GM12878 (cell line): ENCODE measurements around the gene ADGRE2. TPM values are rescaled to one million over a fixed set of nuclear protein-coding genes. Genes with fewer than 3 reads are reported as not detected.

Experiments used
- ATAC-seq: fragments of 200-7000 bp; cut with Tn5 transposase; 3 replicates; pipeline ENCODE4 v1.9.1; 2020; ENCODE audit warnings: mild to moderate bottlenecking, moderate library complexity
- BruUV-seq: library from RNA; stranded (reverse); fragments of 400-500 nt; replicated peaks from 2 replicates; lab custom pipeline; 2021; lab: Mats Ljungman, UMichigan
- CTCF ChIA-PET: fragments of 300-600 bp; sonication (Branson Sonifier 250); formaldehyde crosslinking; extraction: SDS; loops from one replicate; lab custom pipeline; 2021; ENCODE audit warnings: inconsistent platforms; lab: Yijun Ruan, JAX
- POLR2A ChIA-PET: fragments of 350-600 bp; formaldehyde crosslinking; extraction: SDS; loops from one replicate; lab custom pipeline; 2021; ENCODE audit warnings: inconsistent platforms; lab: Charles Lee
- RAD21 ChIA-PET: fragments of 300-600 bp; sonication (Branson Sonifier 250); formaldehyde crosslinking; loops from one replicate; lab custom pipeline; 2023; ENCODE audit warnings: antibody characterized with exemption; ENCODE audit not compliant: unreplicated experiment; lab: Charles Lee
- SMC1A ChIA-PET: fragments of 300-600 bp; sonication (Branson Sonifier 250); formaldehyde crosslinking; loops from one replicate; lab custom pipeline; 2023; ENCODE audit not compliant: unreplicated experiment, uncharacterized antibody; lab: Charles Lee
- DNase-seq: peaks from one replicate; pipeline ENCODE4 v3.0.0-alpha.2; 2011; ENCODE audit warnings: low read depth, low spot score
- FAIRE-seq: peaks from 3 replicates; lab custom pipeline; 2011; peaks lifted over from hg19 to GRCh38; lab: Jason Lieb, UNC
- H2AFZ ChIP-seq: 2 replicates; pipeline ENCODE4 v1.6.0; 2011; ENCODE audit warnings: low read depth, low read length, control low read depth; ENCODE audit not compliant: control insufficient read depth
- H3K27ac ChIP-seq: 2 replicates; pipeline ENCODE4 v1.5.1; 2011; ENCODE audit warnings: control low read depth; ENCODE audit not compliant: control insufficient read depth, insufficient read depth
- H3K27me3 ChIP-seq, 2 experiments: replicated peaks in 1 of 2; 2 replicates each; pipeline versions ENCODE4 v1.6.0 to v1.6.1; 2011; ENCODE audit warnings: low read length in 1 of 2; ENCODE audit not compliant: control insufficient read depth in 2 of 2, insufficient read depth in 2 of 2
- H3K36me3 ChIP-seq, 2 experiments: 2 replicates each; pipeline ENCODE4 v1.5.1; 2011; ENCODE audit warnings: low read length in 1 of 2; ENCODE audit not compliant: control insufficient read depth in 2 of 2, insufficient read depth in 2 of 2
- H3K4me1 ChIP-seq: 2 replicates; pipeline ENCODE4 v1.6.1; 2011; ENCODE audit warnings: mild to moderate bottlenecking, low read length, moderate library complexity, mixed read lengths; ENCODE audit not compliant: control insufficient read depth, insufficient read depth
- H3K4me2 ChIP-seq: 2 replicates; pipeline ENCODE4 v1.6.0; 2011; ENCODE audit warnings: control low read depth; ENCODE audit not compliant: control insufficient read depth, insufficient read depth
- H3K4me3 ChIP-seq: fragments of 200-600 bp; sonication (generic); 2 replicates; pipeline ENCODE4 v1.5.1; 2016
- H3K79me2 ChIP-seq: 2 replicates; pipeline ENCODE4 v1.6.0; 2011; ENCODE audit warnings: low read length; ENCODE audit not compliant: control insufficient read depth, insufficient read depth
- H3K9ac ChIP-seq: 2 replicates; pipeline ENCODE4 v1.8.0; 2011; ENCODE audit warnings: low read length, control low read depth, mixed read lengths; ENCODE audit not compliant: control insufficient read depth, insufficient read depth
- H3K9me3 ChIP-seq: replicated peaks from 3 replicates; pipeline ENCODE4 v1.5.1; 2011; ENCODE audit warnings: mild to moderate bottlenecking, low read length; ENCODE audit not compliant: control insufficient read depth, insufficient read depth
- H4K20me1 ChIP-seq: 2 replicates; pipeline ENCODE4 v1.6.0; 2011; ENCODE audit not compliant: control insufficient read depth, insufficient read depth
- CHD2 ChIP-seq: IDR thresholded peaks from 2 replicates; pipeline ENCODE4 v1.6.1; 2011; ENCODE audit warnings: low read depth, low read length, improper control_type of control experiment, borderline replicate concordance
- IRF3 ChIP-seq: fragments of 450-650 bp; IDR thresholded peaks from 2 replicates; pipeline ENCODE4 v1.6.1; 2014; ENCODE audit warnings: mild to moderate bottlenecking
- IRF5 ChIP-seq: fragments of 450-650 bp; IDR thresholded peaks from 2 replicates; pipeline ENCODE4 v1.6.1; 2017; ENCODE audit warnings: borderline replicate concordance
- MTA2 ChIP-seq: fragments of 450-650 bp; IDR thresholded peaks from 2 replicates; pipeline ENCODE4 v1.6.1; 2016; ENCODE audit warnings: low read depth, mild to moderate bottlenecking, moderate library complexity
- PAX5 ChIP-seq: IDR thresholded peaks from 2 replicates; pipeline ENCODE4 v1.6.1; 2011; ENCODE audit warnings: low read depth, low read length, borderline replicate concordance
- PRDM15 ChIP-seq: fragments of 450-650 bp; formaldehyde crosslinking; IDR thresholded peaks from 2 replicates; pipeline ENCODE4 v1.4.0; 2020; ENCODE audit warnings: mild to moderate bottlenecking, moderate library complexity
- RFX5 ChIP-seq: IDR thresholded peaks from 2 replicates; pipeline ENCODE4 v1.6.1; 2011; ENCODE audit warnings: low read depth, low read length, improper control_type of control experiment
- RUNX3 ChIP-seq: IDR thresholded peaks from 2 replicates; pipeline ENCODE4 v1.6.1; 2012; ENCODE audit warnings: low read length, inconsistent platforms
- SIN3A ChIP-seq: IDR thresholded peaks from 2 replicates; pipeline ENCODE4 v1.6.1; 2012; ENCODE audit warnings: low read depth, low read length, improper control_type of control experiment
- SREBF1 ChIP-seq: IDR thresholded peaks from 2 replicates; pipeline ENCODE4 v1.6.1; 2012; ENCODE audit warnings: mild to moderate bottlenecking, low read length
- SREBF2 ChIP-seq: IDR thresholded peaks from 2 replicates; pipeline ENCODE4 v1.6.1; 2012; ENCODE audit warnings: mild to moderate bottlenecking, low read length
- SUPT20H ChIP-seq: IDR thresholded peaks from 2 replicates; pipeline ENCODE4 v1.6.1; 2011; ENCODE audit warnings: low read depth, mild to moderate bottlenecking, low read length, moderate library complexity, borderline replicate concordance; ENCODE audit not compliant: control insufficient read depth
- ZBED1 ChIP-seq: IDR thresholded peaks from 2 replicates; pipeline ENCODE4 v1.6.1; 2016; ENCODE audit warnings: borderline replicate concordance
- ZBTB40 ChIP-seq: fragments of 450-650 bp; IDR thresholded peaks from 2 replicates; pipeline ENCODE4 v1.6.1; 2016; ENCODE audit warnings: mild to moderate bottlenecking, moderate library complexity, borderline replicate concordance
- WGBS: methylation state at CpG from one replicate; pipeline ENCODE4 v1.1.6; 2016; ENCODE audit warnings: low lambda C conversion rate; ENCODE audit not compliant: insufficient replicate concordance, insufficient coverage; ENCODE audit errors: missing lambda C conversion rate; 5-methylcytosine and 5-hydroxymethylcytosine counted together
- in situ Hi-C: fragments of 300-500 bp; cut with MboI; formaldehyde crosslinking; loops from 9 replicates; pipeline ENCODE4 v1.14.3; 2018; ENCODE audit warnings: mixed read lengths
- intact Hi-C: fragments of 100-400 bp; cut with micrococcal nuclease; formaldehyde crosslinking; loops from one replicate; pipeline ENCODE4 v1.14.2; 2022; ENCODE audit not compliant: unreplicated experiment
- polyA plus RNA-seq, 11 experiments: library from polyadenylated mRNA; depleted of rRNA in 4 of 11; unstranded in 6 of 11; stranded (reverse) in 5 of 11; fragments of >200 nt; fragmentation: Nextera tagmentation in 4 of 11; fragmentation: Illumina TruSeq in 1 of 11; extraction: Ambion mirVana in 4 of 11; extraction: Trizol in 1 of 11; gene quantifications; 1 replicate in 1 of 11; 2 replicates in 10 of 11; pipeline versions ENCODE4 v1.2.1 to v1.2.3, GENCODE V29; 2011 to 2016; ENCODE audit warnings: inconsistent platforms in 2 of 11, missing spikeins in 2 of 11, low read depth in 1 of 11
- total RNA-seq, 4 experiments: library from RNA; depleted of rRNA in 3 of 4; stranded (reverse); fragments of >200 nt in 3 of 4; fragmentation: Illumina TruSeq in 1 of 4; extraction: Trizol in 1 of 4; gene quantifications; 2 replicates each; pipeline versions ENCODE4 v1.2.1 to v1.2.3, GENCODE V29; 2013 to 2021

The ADGRE2 gene
- total and polyA plus RNA-seq, 10 of the 15 experiments (the other 5 are each of a cell fraction or from before 2014, with no cell fraction given), result 0.15 to 12.7 (median 4.6) TPM

- Histone ChIP-seq H3K27me3 (no peaks in the 10 kb centered on the region), H3K4me3 (no peak overlapping the region), H3K36me3 (peaks cover 0 to 6% of the 10 kb centered on the region in 2 experiments; a peak in 1 of 4 replicates), H2AFZ (no peak overlapping the region), H3K4me1 (no peaks in the 10 kb centered on the region), H3K9me3 (peaks cover 25% of the 10 kb centered on the region), H3K4me2 (no peak overlapping the region), H3K27ac (no peak overlapping the region), H3K9ac (no peak overlapping the region), H3K79me2 (no peaks in the 10 kb centered on the region), H4K20me1 (no peaks in the 10 kb centered on the region)
- intact Hi-C loops (no loop called here), in situ Hi-C loops (no loop called here)
- ChIA-PET RAD21 (no interaction called here), CTCF (no interaction called here), POLR2A (no interaction called here), SMC1A (no interaction called here)
- 77% methylated on average over 3 of the region's 3 CpGs for WGBS
- no peak for FAIRE-seq
- no peak for DNase-seq
- BruUV-seq, result no TSS peak
- ATAC-seq, result no peak
- TF ChIP-seq RFX5 (no peak), IRF5 (no peak), PAX5 (no peak), SUPT20H (no peak), CHD2 (no peak), IRF3 (no peak), SIN3A (no peak), SREBF1 (no peak), ZBED1 (no peak), SREBF2 (no peak), ZBTB40 (no peak), PRDM15 (no peak), RUNX3 (no peak), MTA2 (no peak)
Observed at GRCh38 chr19:14719162-14719561, 59.2 kb downstream of the ADGRE2 start.
